ENCODE results near the gene POC1A. TPM values are rescaled to one million over a fixed set of nuclear protein-coding genes. Genes with fewer than 3 reads are reported as not detected.

The POC1A gene
- polyA plus RNA-seq, 1 of the 3 experiments (the other 2 are of a cell fraction) = 11.7 TPM

DNA sequence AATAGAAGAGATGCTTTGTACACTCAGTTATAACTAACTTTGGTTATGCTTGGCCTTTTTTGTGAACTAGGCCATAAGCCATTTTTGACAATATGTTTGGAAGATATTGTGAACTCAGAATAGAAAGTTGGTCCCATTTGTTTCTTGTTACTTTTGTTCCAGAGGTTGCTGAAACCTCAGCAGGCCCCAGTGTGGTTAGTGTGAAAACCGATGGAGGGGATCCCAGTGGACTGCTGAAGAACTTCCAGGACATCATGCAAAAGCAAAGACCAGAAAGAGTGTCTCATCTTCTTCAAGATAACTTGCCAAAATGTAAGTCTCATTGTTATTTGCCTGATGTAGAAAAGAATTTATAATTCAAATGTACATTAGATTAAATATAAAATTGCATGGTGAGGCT, 49.5 kb upstream of the POC1A start:
- CTCF ChIA-PET = interaction anchor here (1.5 to 4.2 kb wide), 3 partner anchors 17 to 200 kb away, joined by 3 to 23 read pairs (median 7); no protein-coding TSS in a partner anchor
- WGBS (ENCODE audit: low lambda C conversion rate) = 100% methylated on average over 1 of the region's 1 CpG

More for the DNA sequence above, 49.5 kb upstream of the POC1A start:
- Histone ChIP-seq H3K9me2 (no peaks in the 10 kb centered on the region), H3K9ac (no peak overlapping the region), H3K27me3 (ENCODE audit: insufficient read depth) (no peaks in the 10 kb centered on the region), H3K9me3 (no peaks in the 10 kb centered on the region), H3K27ac (ENCODE audit: low read depth in 2 of 2, low read length in 1 of 2) (no peak overlapping the region), H3F3A (replicated peaks; ENCODE audit: insufficient read depth) (no peaks in the 10 kb centered on the region), H3K79me2 (ENCODE audit: insufficient read depth) (peaks cover 26% of the 10 kb centered on the region), H3K4me3 (ENCODE audit: low read depth in 2 of 2, low read length in 1 of 2) (no peak overlapping the region), H3K4me1 (ENCODE audit: control insufficient read depth in 1 of 2, insufficient read depth in 2 of 2, low read depth in 1 of 2, low read length in 1 of 2) (peaks cover 0 to 8% of the 10 kb centered on the region in 2 experiments; a peak in 2 of 4 replicates), H3K36me3 (replicated peaks in 1 of 2; ENCODE audit: control insufficient read depth in 1 of 2, insufficient read depth in 2 of 2, low read length in 1 of 2) (peaks cover 73 to 82% of the 10 kb centered on the region in 2 experiments), H2AFZ (ENCODE audit: low read depth) (no peak overlapping the region), H4K20me1 (ENCODE audit: insufficient read depth) (no peaks in the 10 kb centered on the region), H3K4me2 (no peak overlapping the region)
- no peak for TF ChIP-seq NFIC (IDR thresholded peaks at IDR 0.05; ENCODE audit: borderline replicate concordance)
- no peak for TF ChIP-seq RXRA (IDR thresholded peaks at IDR 0.05; ENCODE audit: borderline replicate concordance, low read depth)
- TF ChIP-seq MXI1 (IDR thresholded peaks at IDR 0.05; ENCODE audit: low read depth, low read length) = no peak
- no peak for TF ChIP-seq TEAD4 (IDR thresholded peaks at IDR 0.05; ENCODE audit: borderline replicate concordance, insufficient read depth)
- TF ChIP-seq, protein P1, sequence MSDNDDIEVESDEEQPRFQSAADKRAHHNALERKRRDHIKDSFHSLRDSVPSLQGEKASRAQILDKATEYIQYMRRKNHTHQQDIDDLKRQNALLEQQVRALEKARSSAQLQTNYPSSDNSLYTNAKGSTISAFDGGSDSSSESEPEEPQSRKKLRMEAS (IDR thresholded peaks at IDR 0.05; ENCODE audit: low read depth) = no peak
- TF ChIP-seq, protein P2, sequence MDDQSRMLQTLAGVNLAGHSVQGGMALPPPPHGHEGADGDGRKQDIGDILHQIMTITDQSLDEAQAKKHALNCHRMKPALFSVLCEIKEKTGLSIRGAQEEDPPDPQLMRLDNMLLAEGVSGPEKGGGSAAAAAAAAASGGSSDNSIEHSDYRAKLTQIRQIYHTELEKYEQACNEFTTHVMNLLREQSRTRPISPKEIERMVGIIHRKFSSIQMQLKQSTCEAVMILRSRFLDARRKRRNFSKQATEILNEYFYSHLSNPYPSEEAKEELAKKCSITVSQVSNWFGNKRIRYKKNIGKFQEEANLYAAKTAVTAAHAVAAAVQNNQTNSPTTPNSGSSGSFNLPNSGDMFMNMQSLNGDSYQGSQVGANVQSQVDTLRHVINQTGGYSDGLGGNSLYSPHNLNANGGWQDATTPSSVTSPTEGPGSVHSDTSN (IDR thresholded peaks at IDR 0.05) = no peak
- TF ChIP-seq JUND (IDR thresholded peaks at IDR 0.05) = no peak
- no peak for TF ChIP-seq EP300 (IDR thresholded peaks at IDR 0.05; ENCODE audit: borderline replicate concordance in 1 of 2, low read depth in 1 of 2, low read length in 1 of 2)
- TF ChIP-seq FOXJ3 (CRISPR knock-in tag; IDR thresholded peaks at IDR 0.05) = no peak
- no peak for TF ChIP-seq USF1 (IDR thresholded peaks at IDR 0.05; ENCODE audit: borderline replicate concordance, low read depth)
- TF ChIP-seq TAF1 (IDR thresholded peaks at IDR 0.05; ENCODE audit: borderline replicate concordance, low read depth, low read length) = no peak
- TF ChIP-seq ZBTB33 (IDR thresholded peaks at IDR 0.05; ENCODE audit: borderline replicate concordance, low read depth) = no peak
- TF ChIP-seq RFX5 (IDR thresholded peaks at IDR 0.05; ENCODE audit: low read length) = no peak
- no peak for TF ChIP-seq GABPA (IDR thresholded peaks at IDR 0.05; ENCODE audit: low read depth)
- no peak for TF ChIP-seq FOXM1 (IDR thresholded peaks at IDR 0.05; ENCODE audit: low read depth)
- POLR2A ChIA-PET = interaction anchor here (0.6 kb wide), 1 partner anchor 171 kb away, joined by 3 read pairs; no protein-coding TSS in a partner anchor
- no peak for DNase-seq
